Jurkat, Clone E6-1 (cell line): ENCODE results near the gene CATSPERE.
"Not testable (repeated sequence)": the region's sequence is repeated elsewhere in the genome, so short reads cannot be mapped to it uniquely, and the experiment has no call there.

Source experiments
- DNase-seq: peaks from one replicate; pipeline ENCODE4 v3.0.0-alpha.2; 2011; ENCODE audit warnings: low read depth, low spot score
- H3K4me3 ChIP-seq: 2 replicates; pipeline ENCODE4 v1.5.1; 2011; ENCODE audit warnings: mild to moderate bottlenecking, low read length, control low read depth, moderate library complexity

Gene CATSPERE

DNA sequence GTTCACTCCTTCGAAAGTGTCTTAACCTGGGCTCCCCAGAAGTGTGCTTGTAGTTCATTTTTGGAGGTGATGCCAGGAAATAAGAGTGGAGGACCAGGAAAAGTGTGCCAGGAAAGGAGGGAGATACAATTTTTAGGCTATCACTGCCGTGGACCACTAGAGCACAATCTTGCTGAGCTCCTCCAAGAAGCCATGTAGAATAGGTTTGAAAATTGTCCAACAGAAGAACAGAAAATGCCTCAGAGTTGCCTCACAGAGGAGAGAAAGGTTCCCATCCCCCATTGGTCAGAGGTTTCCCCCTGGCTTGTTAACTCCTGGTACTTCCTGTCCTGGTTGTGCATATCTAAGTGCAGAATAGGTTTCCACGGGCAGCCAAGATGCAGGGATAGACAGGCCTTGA, 41.6 kb downstream of the CATSPERE start:
- H3K4me3 ChIP-seq: no peak overlapping the region
- DNase-seq: no peak

DNA sequence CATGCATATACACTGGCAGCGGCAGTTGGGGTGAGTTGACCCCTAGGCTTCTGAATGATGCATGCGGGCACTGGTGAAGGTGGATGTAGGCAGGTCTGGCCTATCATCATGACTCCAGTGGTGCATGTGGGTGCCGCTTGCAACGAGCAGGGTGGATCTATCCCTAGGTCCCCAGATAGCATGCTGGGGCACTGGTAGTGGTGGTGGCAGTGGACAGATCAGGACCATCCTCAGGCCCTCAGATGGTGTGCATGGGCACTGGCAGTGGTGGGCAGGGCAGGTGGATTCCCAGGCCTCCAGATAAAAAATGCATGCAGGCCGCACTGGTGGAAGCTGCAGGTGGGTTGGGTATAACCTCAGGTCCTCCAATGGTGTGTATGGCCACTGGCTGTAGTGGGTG, 52.4 kb downstream of the CATSPERE start:
- no peak for DNase-seq
- no peak overlapping the region for H3K4me3 ChIP-seq

DNA sequence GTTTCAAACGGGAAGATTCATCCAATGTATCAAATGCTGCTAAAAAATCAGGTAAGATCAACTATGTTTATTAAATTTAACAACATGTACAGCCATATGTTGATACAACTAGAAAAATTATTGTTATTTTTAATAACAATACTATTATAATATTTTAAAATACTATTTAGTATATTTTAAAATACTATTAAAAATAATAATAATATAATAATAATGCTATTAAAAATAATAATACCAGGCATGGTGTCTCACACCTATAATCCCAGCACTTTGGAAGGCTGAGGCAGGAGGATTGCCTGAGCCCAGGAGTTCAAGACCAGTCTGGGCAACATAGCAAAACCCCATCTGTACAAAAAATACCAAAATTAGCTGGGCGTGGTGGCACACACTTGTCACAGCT, 54.6 kb downstream of the CATSPERE start:
- no peak overlapping the region for H3K4me3 ChIP-seq
- DNase-seq: no peak

GRCh38 chr1:244536316-244536715, 75.2 kb downstream of the CATSPERE start:
- no peak overlapping the region for H3K4me3 ChIP-seq
- no peak for DNase-seq

- no peak for DNase-seq
- H3K4me3 ChIP-seq: no peak overlapping the region
Measured at GRCh38 chr1:244545511-244545910, 84.4 kb downstream of the CATSPERE start.

DNA sequence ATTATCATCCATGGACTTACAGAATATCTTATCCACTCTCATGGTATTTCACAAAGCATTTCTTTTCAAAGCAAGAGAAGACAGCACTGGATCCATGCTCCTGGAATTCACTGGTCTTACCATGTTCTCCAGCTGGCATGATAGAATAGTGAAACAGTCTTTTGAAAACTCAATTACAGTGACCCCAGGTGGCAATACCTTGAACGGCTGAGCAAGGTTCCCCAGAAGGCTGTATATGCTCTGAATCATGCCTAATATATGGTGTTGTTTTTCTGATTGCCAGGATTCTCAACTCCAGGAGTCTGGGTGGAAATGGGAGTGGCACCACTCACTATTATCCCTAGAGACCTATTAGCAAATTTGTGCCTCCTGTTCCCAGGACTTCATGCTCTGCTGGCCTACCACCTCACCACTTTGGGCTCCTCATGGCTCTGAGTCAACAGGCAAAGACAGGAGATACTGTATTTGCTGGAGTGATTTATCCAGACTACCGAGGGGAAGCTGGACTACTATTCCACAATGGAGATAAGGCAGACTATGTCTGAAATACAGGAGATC, 87.6 kb downstream of the CATSPERE start:
- DNase-seq: no peak

DNA sequence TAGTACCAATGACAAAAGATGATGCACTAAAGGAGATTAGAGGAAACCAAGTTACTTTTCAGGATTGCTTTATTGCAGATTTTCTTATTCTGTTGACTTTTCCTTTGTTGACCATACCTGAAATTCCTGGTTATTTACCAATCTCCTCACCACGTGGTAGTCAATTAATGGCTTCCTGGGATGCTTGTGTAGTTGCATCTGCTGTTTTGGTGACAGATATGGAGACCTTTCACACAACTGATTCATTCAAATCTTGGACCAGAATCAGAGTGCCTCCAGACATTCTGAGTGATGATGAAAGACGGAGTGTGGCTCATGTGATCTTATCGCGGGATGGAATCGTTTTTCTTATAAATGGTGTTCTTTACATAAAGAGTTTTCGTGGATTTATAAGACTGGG, 91.3 kb downstream of the CATSPERE start:
- no peak for DNase-seq
- no peak overlapping the region for H3K4me3 ChIP-seq

More for the DNA sequence above, 87.6 kb downstream of the CATSPERE start:
- H3K4me3 ChIP-seq: no peak overlapping the region

DNA sequence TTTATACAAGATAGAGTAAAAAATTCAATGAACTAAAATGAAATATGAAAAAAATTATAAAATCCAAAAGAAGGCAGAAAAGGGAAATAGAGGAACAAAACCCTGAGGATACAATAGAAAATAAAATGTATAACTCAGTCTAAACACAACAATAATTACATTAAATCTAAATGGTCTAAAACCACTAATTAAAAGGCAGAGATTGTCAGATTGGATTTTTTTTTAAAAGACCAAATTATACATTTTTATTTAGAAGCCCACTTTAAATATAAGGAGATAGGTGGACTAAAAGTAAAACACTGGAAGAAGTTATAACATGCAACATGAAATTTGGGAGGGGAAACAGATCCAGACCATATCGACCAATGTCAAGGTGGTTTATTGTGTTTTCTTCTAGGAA, 95.2 kb downstream of the CATSPERE start:
- DNase-seq: no peak
- H3K4me3 ChIP-seq: no peak overlapping the region

- no peak overlapping the region for H3K4me3 ChIP-seq
- no peak for DNase-seq
Measured at GRCh38 chr1:244557565-244557964, 96.5 kb downstream of the CATSPERE start.

GRCh38 chr1:244559561-244559960, 98.5 kb downstream of the CATSPERE start:
- no peak overlapping the region for H3K4me3 ChIP-seq
- DNase-seq: no peak

DNA sequence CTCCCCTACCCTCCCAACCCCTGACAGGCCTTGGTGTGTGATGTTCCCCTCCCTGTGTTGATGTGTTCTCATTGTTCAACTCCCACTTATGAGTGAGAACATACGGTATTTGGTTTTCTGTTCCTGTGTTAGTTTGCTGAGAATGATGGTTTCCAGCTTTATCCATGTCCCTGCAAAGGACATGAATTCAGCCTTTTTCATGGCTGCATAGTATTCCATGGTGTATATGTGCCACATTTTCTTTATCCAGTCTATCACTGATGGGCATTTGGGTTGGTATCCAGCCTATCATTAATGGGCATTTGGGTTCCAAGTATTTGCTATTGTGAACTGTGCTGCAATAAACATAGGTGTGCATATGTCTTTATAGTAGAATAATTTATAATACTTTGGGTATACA, 101.8 kb downstream of the CATSPERE start:
- not testable (repeated sequence) for H3K4me3 ChIP-seq, DNase-seq

GRCh38 chr1:244573768-244574167, 112.7 kb downstream of the CATSPERE start:
- H3K4me3 ChIP-seq: no peak overlapping the region
- no peak for DNase-seq

DNA sequence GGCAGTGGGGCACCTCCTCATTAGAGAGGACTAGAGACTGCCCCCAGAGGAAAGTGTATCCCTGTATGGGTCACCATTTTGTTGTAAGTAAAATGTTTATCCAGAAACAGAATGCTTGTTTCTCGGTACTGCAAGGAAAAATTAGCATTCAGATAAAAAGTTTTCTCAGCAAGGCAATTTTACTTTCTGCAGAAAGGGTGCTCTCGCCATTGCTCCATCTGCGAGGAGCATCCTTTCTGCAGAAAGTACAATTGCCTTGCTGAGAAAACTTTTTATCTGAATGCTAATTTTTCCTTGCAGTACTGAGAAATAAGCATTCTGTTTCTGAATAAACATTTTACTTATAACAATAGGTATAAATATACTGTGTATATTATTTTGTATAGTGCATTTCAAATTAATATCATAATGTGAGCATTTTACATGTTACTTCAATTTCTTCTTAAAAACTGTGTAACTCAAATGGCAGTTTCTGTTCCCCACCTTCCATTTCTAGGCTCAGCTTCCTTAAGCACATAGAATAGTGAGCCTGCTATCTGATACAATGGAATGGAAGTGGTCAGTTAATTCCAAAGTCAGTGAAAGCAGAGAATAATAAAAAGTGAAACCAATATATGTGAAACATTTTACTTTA, 115.3 kb downstream of the CATSPERE start:
- no peak for DNase-seq
- H3K4me3 ChIP-seq: no peak overlapping the region

GRCh38 chr1:244578205-244578604, 117.1 kb downstream of the CATSPERE start:
- not testable (repeated sequence) for H3K4me3 ChIP-seq, DNase-seq

DNA sequence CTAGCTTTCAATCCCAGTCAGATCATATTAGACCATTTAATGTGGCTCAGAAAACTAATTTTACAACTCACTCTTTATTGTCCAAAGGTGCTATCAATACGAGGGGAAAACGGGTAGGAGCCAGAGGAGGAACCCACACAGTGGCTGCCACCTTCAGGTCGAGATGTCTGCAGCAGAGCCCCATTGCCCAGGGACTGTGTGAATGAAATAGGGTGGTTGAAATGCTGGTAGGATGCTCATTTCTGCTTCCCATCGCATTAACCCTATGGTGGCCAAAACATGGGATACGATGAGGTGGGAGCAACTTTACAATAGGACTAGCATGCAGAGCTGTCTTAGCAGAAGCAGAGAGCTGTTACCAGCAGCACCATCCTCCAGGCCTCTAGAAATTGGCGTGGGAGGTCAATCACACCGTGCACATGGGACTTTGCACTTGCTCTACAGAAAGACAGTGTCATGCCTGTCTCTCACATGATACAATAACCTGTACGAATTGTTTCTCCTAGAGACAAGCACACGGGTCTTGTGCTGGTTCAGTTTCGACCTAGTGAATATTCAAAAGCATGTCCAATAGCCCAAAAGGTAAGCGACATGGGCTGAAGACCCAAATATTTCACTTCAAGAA, 122.4 kb downstream of the CATSPERE start:
- no peak overlapping the region for H3K4me3 ChIP-seq
- no peak for DNase-seq

DNA sequence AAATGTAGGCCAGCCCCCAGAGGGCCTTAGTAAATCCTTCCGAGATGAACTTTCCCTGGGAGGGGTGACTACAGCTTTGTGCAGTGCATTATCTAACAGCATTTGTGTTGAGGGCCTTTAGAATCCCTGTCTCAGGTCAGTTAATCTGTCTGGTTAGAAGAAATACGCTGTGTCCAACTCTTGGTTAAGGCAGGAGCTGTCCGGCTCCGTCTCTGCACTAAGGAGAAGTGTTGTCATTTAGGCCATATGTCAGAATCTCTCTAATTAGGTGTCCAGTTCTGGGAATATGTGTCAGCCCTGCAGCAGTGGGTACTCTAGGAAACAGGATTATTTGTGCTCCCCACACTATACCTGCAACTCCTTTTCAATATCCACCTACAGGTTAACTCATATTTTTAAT, 124.8 kb downstream of the CATSPERE start:
- H3K4me3 ChIP-seq: no peak overlapping the region
- no peak for DNase-seq

GRCh38 chr1:244590670-244591069, 129.6 kb downstream of the CATSPERE start:
- no peak overlapping the region for H3K4me3 ChIP-seq
- no peak for DNase-seq

- no peak for DNase-seq
- H3K4me3 ChIP-seq: no peak overlapping the region
Measured at GRCh38 chr1:244598611-244599010, 137.5 kb downstream of the CATSPERE start.

GRCh38 chr1:244599937-244600350, 138.9 kb downstream of the CATSPERE start:
- no peak overlapping the region for H3K4me3 ChIP-seq
- no peak for DNase-seq

- H3K4me3 ChIP-seq: no peak overlapping the region
- no peak for DNase-seq
Measured at GRCh38 chr1:244601336-244601735, 140.3 kb downstream of the CATSPERE start.

DNA sequence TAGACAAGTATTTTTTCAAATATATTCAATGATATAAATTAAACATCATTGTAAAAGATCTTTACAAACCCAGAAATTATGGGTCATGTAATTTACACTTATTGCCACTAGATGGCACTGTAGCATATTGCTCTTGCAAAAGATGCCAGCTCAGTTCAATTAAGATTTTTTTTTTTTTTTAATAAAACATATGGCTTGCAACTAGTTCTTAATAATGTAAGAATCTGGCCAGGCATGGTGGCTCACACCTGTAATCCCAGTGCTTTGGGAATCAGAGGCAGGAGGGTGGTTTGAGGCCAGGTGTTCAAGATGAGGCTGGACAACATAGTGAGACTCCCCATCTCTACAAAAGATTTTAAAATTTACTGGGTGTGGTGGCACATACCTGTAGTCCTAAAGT, 142.4 kb downstream of the CATSPERE start:
- DNase-seq: peak; percentile 30
- no peak overlapping the region for H3K4me3 ChIP-seq
